Measurements from ENCODE around the gene CLEC14A. TPM values are rescaled to one million over a fixed set of nuclear protein-coding genes. Genes with fewer than 3 reads are reported as not detected.
A peak's percentile ranks its signal among the peaks of the same experiment; 100 is the strongest.

CLEC14A gene
- total RNA-seq, 4 donors from 2014 or later = 4.0 to 11.0 (median 7.5) TPM

GRCh38 chr14:38207377-38207735 lies 48.5 kb downstream of the CLEC14A start:
- Histone ChIP-seq H3K36me3 (no peaks in the 10 kb centered on the region), H3K4me3 (peak overlapping the region in 3 of 4 donors; percentile 33 to 72 (median 71)), H3K4me1 (peaks cover 0 to 14% (median 0%) of the 10 kb centered on the region in 4 donors), H3K27me3 (no peaks in the 10 kb centered on the region), H3K27ac (peak overlapping the region in 3 of 4 donors; percentile 78 to 96 (median 95)), H3K9me3 (no peaks in the 10 kb centered on the region)
- DNase-seq = no peak
- TF ChIP-seq, protein P1, sequence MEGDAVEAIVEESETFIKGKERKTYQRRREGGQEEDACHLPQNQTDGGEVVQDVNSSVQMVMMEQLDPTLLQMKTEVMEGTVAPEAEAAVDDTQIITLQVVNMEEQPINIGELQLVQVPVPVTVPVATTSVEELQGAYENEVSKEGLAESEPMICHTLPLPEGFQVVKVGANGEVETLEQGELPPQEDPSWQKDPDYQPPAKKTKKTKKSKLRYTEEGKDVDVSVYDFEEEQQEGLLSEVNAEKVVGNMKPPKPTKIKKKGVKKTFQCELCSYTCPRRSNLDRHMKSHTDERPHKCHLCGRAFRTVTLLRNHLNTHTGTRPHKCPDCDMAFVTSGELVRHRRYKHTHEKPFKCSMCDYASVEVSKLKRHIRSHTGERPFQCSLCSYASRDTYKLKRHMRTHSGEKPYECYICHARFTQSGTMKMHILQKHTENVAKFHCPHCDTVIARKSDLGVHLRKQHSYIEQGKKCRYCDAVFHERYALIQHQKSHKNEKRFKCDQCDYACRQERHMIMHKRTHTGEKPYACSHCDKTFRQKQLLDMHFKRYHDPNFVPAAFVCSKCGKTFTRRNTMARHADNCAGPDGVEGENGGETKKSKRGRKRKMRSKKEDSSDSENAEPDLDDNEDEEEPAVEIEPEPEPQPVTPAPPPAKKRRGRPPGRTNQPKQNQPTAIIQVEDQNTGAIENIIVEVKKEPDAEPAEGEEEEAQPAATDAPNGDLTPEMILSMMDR (IDR thresholded peaks at IDR 0.05) = no peak
- TF ChIP-seq POLR2A (IDR thresholded peaks at IDR 0.05) = no peak

DNA sequence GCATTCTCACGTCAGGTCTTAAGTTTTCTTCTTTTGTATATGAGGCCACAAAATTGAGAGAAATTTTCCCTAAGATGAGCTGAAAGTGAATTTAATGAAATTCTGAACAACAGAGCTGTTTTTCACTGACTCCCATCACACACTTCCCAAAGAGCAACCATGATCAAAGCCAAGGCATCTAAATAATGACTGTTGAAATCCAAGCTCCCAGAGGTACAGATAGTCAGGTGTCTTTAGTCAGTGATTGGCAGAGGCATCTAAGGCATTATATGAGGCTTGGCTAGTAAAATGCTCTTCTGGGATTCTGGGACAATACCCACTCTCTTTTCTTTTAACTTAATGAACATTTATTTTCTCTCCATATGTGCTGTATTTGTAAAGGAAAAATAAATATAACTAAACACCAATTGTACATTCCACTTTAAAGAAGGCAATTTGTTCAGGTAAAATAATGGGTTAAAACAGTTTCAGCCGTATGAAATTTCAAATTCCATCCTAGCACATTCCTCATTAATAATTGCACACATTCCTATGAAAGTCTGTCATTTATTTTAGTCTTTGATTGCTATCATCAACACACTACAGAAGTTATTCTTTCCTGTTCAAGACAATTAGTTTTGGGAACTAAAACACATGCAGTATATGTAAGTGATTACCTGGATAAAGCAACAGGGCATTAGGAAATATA lies 49.1 kb downstream of the CLEC14A start:
- Histone ChIP-seq H3K9me3 (no peaks in the 10 kb centered on the region), H3K36me3 (no peaks in the 10 kb centered on the region), H3K27me3 (no peaks in the 10 kb centered on the region), H3K27ac (peak overlapping the region in 1 of 4 donors; percentile 95), H3K4me1 (peaks cover 0 to 14% (median 0%) of the 10 kb centered on the region in 4 donors), H3K4me3 (peak overlapping the region in 1 of 4 donors; percentile 72)
- DNase-seq = no peak
- TF ChIP-seq, protein P1 (IDR thresholded peaks at IDR 0.05) = no peak
- no peak for TF ChIP-seq POLR2A (IDR thresholded peaks at IDR 0.05)

DNA sequence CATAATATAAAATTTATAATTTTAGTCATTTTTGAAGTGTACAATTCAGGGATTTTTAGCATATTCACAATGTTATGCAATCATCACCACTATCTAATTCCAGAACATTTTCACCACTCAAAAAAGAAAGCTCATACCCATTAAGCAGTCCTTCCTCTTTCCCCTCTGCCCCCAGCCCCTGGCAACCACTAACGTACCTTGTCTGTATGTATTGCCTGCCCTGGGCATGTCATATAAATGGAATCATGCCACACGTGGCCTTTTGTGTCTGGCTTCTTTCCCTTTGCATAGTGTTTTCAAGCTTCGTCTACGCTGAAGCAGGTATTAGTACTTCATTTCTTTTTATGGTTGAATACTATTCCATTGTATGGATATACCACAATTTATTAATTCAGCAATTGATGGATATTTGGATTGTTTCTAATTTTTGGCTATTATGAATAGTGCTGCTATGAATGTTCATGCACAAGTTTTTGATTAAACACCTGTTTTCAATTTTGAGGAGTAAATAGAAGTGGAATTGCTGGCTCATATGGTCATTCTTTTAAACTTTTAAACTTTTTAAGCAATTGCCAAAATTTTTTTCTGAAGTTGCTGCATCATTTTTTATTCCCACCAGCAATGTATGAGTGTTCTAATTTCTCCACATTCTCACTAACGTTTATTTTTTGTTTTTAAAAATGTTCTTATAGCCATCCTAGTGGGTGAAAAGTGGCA lies 49.8 kb downstream of the CLEC14A start:
- Histone ChIP-seq H3K36me3 (no peaks in the 10 kb centered on the region), H3K9me3 (no peaks in the 10 kb centered on the region), H3K4me1 (peaks cover 0 to 7% (median 0%) of the 10 kb centered on the region in 4 donors), H3K27ac (no peak overlapping the region), H3K27me3 (no peaks in the 10 kb centered on the region), H3K4me3 (no peak overlapping the region)
- TF ChIP-seq, protein P1 (IDR thresholded peaks at IDR 0.05) = no peak
- TF ChIP-seq POLR2A (IDR thresholded peaks at IDR 0.05) = no peak
- DNase-seq = no peak

GRCh38 chr14:38205119-38205813 lies 50.6 kb downstream of the CLEC14A start:
- no peaks in the 10 kb centered on the region for H3K27me3 ChIP-seq
- H3K27ac ChIP-seq = no peak overlapping the region
- no peaks in the 10 kb centered on the region for H3K36me3 ChIP-seq
- no peak for DNase-seq
- no peak overlapping the region for H3K4me3 ChIP-seq
- H3K4me1 ChIP-seq = peaks cover 0 to 4% (median 0%) of the 10 kb centered on the region in 4 donors
- TF ChIP-seq, protein P1 (IDR thresholded peaks at IDR 0.05) = no peak
- TF ChIP-seq POLR2A (IDR thresholded peaks at IDR 0.05) = no peak
- H3K9me3 ChIP-seq = no peaks in the 10 kb centered on the region

DNA sequence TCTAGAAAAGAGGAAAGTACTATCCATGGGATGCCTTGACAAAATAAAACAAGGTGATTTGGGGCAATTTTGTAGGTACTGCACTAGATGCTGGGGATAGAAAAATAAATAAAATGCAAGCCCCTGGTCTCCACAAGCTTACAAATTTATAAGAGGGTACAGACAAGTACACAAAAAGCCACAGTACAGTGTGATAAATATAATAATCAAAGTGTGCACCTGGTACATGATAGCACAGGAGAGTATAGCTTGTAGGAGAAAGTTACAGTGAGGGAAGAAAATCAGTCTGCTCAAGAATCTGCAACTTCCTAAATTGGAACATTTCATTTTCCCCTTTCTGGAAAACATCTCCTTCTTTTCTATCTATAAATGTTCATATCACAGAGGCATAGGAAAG lies 51.2 kb downstream of the CLEC14A start:
- no peak for DNase-seq
- Histone ChIP-seq H3K36me3 (no peaks in the 10 kb centered on the region), H3K4me1 (peaks cover 0 to 1% (median 0%) of the 10 kb centered on the region in 4 donors), H3K9me3 (no peaks in the 10 kb centered on the region), H3K27me3 (no peaks in the 10 kb centered on the region), H3K27ac (no peak overlapping the region), H3K4me3 (no peak overlapping the region)
- no peak for TF ChIP-seq POLR2A (IDR thresholded peaks at IDR 0.05)
- TF ChIP-seq, protein P1 (IDR thresholded peaks at IDR 0.05) = no peak

Other genes starting within 250 kb of the CLEC14A start
- gene SSTR1, start 48.2 kb downstream of the CLEC14A start, total RNA-seq = 10 to 100 TPM in 2 of 4 donors, 1 to 10 TPM in 2; 2.5 to 13.1 (median 9.8) TPM

Data from Peyer's patch (tissue), 4 donors.